Endothelial cell of hepatic sinusoid (primary cell): ENCODE measurements around the gene MED10.

ENCODE experiments used
- in situ Hi-C: cut with HindIII; loops from 2 replicates; pipeline ENCODE4 v1.10.0; 2017; ENCODE audit warnings: low sequenced_read_pairs

The MED10 gene

GRCh38 chr5:6353602-6354302 lies 24.6 kb downstream of the MED10 start:
- in situ Hi-C loops = loop anchor here (5.0 kb wide), 1 partner anchor 56 kb away; no protein-coding TSS in a partner anchor

- in situ Hi-C loops = loop anchor here (5.0 kb wide), 1 partner anchor 53 kb away; no protein-coding TSS in a partner anchor
These were observed 27.9 kb downstream of the MED10 start for GRCh38 chr5:6350277-6351090.

- in situ Hi-C loops = no loop called here
These were observed 29.0 kb downstream of the MED10 start for GRCh38 chr5:6349387-6349786.

- in situ Hi-C loops = no loop called here
These were observed 29.8 kb downstream of the MED10 start for GRCh38 chr5:6348476-6349000.

GRCh38 chr5:6347673-6348072 lies 30.7 kb downstream of the MED10 start:
- in situ Hi-C loops = no loop called here

- in situ Hi-C loops = no loop called here
These were observed 31.2 kb downstream of the MED10 start for GRCh38 chr5:6347165-6347564.

GRCh38 chr5:6344593-6344989 lies 33.8 kb downstream of the MED10 start:
- in situ Hi-C loops = no loop called here

- in situ Hi-C loops = no loop called here
These were observed 34.3 kb downstream of the MED10 start for GRCh38 chr5:6343951-6344592.

GRCh38 chr5:6342689-6343315 lies 35.5 kb downstream of the MED10 start:
- in situ Hi-C loops = no loop called here

- in situ Hi-C loops = no loop called here
These were observed 38.2 kb downstream of the MED10 start for GRCh38 chr5:6340100-6340499.

GRCh38 chr5:6338871-6339270 lies 39.5 kb downstream of the MED10 start:
- in situ Hi-C loops = no loop called here

GRCh38 chr5:6338135-6338534 lies 40.2 kb downstream of the MED10 start:
- in situ Hi-C loops = no loop called here

GRCh38 chr5:6333182-6333905 lies 45.0 kb downstream of the MED10 start:
- in situ Hi-C loops = no loop called here

- in situ Hi-C loops = no loop called here
These were observed 50.2 kb downstream of the MED10 start for GRCh38 chr5:6328173-6328572.

- in situ Hi-C loops = no loop called here
These were observed 51.6 kb downstream of the MED10 start for GRCh38 chr5:6326776-6327175.

GRCh38 chr5:6322163-6322713 lies 56.1 kb downstream of the MED10 start:
- in situ Hi-C loops = no loop called here
